Hepatic stellate cell (primary cell): ENCODE data around the gene GUCA1A.
"Not testable (repeated sequence)": the region's sequence is repeated elsewhere in the genome, so short reads cannot be mapped to it uniquely, and the experiment has no call there.

ENCODE experiments used
- DNase-seq: peaks from one replicate; pipeline ENCODE4 v3.0.0; 2011; ENCODE audit warnings: low spot score

GUCA1A gene

GRCh38 chr6:42210551-42210950 lies 37.4 kb downstream of the GUCA1A start:
- no peak for DNase-seq

GRCh38 chr6:42211726-42212125 lies 38.6 kb downstream of the GUCA1A start:
- no peak for DNase-seq

GRCh38 chr6:42212442-42212841 lies 39.3 kb downstream of the GUCA1A start:
- no peak for DNase-seq

- DNase-seq: not testable (repeated sequence)
Measured at GRCh38 chr6:42216495-42216894, 43.3 kb downstream of the GUCA1A start.

- DNase-seq: no peak
Measured at GRCh38 chr6:42217157-42217518, 44.0 kb downstream of the GUCA1A start.

- peak; percentile 90 for DNase-seq
Measured at GRCh38 chr6:42217519-42218367, 44.6 kb downstream of the GUCA1A start, which contains the start of gene MRPS10. Gene MRPS10, minus strand, starts transcription at chr6:42217861. Its CDS starts 12 bp downstream, at chr6:42217849.

GRCh38 chr6:42220807-42221206 lies 47.6 kb downstream of the GUCA1A start:
- no peak for DNase-seq

GRCh38 chr6:42221546-42221945 lies 48.4 kb downstream of the GUCA1A start:
- no peak for DNase-seq

GRCh38 chr6:42222448-42222847 lies 49.3 kb downstream of the GUCA1A start:
- DNase-seq: no peak

- DNase-seq: peak; percentile 42
Measured at GRCh38 chr6:42224222-42225028, 51.3 kb downstream of the GUCA1A start.

- DNase-seq: no peak
Measured at GRCh38 chr6:42225029-42225339, 51.8 kb downstream of the GUCA1A start.

GRCh38 chr6:42225419-42225818 lies 52.3 kb downstream of the GUCA1A start:
- no peak for DNase-seq

GRCh38 chr6:42226161-42226611 lies 53.0 kb downstream of the GUCA1A start:
- DNase-seq: peak; percentile 64

- no peak for DNase-seq
Measured at GRCh38 chr6:42226645-42227143, 53.5 kb downstream of the GUCA1A start.

GRCh38 chr6:42227173-42227850 lies 54.1 kb downstream of the GUCA1A start:
- no peak for DNase-seq

- DNase-seq: no peak
Measured at GRCh38 chr6:42228305-42228704, 55.1 kb downstream of the GUCA1A start.
